Measurements from ENCODE around the gene FLACC1.
"Not testable (repeated sequence)": the region's sequence is repeated elsewhere in the genome, so short reads cannot be mapped to it uniquely, and the experiment has no call there.

FLACC1 gene

DNA sequence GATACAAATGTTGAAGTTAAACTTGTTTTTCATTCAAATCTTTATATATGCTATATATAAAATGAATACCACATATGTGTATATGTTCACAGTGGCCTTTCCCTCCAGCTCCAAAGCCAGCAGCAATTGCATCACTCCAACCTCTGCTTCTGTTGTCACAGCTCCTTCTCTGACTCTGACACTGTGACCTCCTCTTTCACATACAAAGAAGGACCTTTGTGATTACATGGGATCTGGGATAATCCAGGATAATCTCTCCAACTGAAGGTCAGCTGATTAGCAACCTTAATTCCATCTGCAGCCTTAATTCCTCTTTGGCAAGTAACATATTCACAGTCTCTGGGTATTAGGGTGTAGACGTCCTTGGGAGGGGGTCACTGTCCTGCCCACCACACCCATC, 8.4 kb downstream of the FLACC1 start:
- FAIRE-seq = no peak

- no peak for FAIRE-seq
Observed at GRCh38 chr2:201347138-201347537, 10.0 kb downstream of the FLACC1 start.

- FAIRE-seq = no peak
Observed at GRCh38 chr2:201345625-201346213, 11.4 kb downstream of the FLACC1 start.

DNA sequence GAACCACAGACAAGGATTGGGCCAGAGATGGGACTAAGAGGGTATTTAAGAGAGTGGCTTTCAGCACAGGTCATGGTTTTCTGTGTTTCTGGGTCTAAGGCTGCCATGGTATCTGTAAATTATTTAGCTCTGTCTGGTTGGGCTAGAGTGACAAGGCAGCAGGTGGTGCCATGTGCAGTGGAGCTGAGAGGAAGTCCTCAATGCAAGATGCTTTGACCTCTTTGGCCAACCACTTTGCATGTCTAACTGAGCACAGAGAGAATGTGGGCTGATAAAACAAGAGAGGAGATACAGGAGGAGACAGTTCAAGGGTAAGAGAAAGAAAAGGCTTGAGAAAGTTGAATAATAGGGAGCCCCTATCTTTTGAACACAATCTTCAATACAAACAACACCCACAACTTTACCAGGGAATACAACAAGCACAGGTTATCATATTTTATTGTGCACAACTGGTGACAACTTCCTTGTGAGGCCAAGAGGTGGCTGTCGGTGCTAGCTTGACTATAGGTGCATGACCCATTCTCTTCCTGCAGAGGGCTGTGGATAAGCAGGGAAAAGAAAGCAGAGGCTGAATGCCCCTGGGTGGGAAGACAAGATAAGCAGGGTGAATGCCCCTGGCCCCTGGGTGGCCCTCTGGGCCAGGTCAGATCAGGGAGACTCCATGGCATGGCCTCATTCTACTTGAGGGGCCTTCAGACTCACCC, 12.3 kb downstream of the FLACC1 start:
- FAIRE-seq = no peak

GRCh38 chr2:201343559-201343958, 13.6 kb downstream of the FLACC1 start:
- FAIRE-seq = no peak

DNA sequence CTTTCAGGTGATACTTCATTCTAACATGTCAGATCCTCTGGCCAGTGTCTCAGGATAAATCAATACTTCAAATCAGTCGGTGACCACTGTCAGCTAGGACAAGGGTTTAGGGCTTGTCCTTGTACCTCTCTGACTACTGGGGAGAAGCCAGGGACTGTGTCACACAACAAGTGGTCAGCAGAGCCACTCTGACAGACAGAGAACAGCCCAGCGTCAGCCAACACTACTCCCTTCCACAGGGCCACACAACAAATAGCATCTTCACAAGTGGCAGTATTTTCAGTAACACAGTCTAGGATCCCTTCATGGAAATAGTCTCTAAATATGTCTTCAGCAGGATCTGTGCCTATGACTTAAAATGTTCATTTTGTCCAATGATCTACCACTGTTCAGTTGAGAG, 14.2 kb downstream of the FLACC1 start:
- no peak for FAIRE-seq

- FAIRE-seq = no peak
Observed at GRCh38 chr2:201329409-201329808, 27.7 kb downstream of the FLACC1 start.

- no peak for FAIRE-seq
Observed at GRCh38 chr2:201327678-201328077, 29.5 kb downstream of the FLACC1 start.

DNA sequence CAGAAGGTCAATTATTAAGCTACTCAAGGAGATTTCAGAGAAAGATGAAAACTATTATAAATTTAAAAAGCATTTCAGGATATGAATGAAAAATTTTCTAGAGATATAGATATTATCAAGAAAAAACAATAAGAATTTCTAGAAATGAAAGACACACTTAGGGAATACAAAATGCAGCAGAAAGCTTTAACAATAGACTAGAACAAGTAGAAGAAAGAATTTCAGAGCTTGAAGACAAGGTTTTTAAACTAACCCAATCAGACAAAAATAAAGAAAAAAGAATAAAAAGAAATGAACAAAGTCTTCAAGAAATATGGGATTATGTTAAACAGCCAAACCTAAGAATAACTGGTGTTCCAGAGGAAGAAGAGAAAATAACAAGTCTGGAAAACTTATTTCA, 34.4 kb downstream of the FLACC1 start:
- FAIRE-seq = no peak

GRCh38 chr2:201320701-201321100, 36.4 kb downstream of the FLACC1 start:
- no peak for FAIRE-seq

GRCh38 chr2:201320257-201320656, 36.9 kb downstream of the FLACC1 start:
- no peak for FAIRE-seq

DNA sequence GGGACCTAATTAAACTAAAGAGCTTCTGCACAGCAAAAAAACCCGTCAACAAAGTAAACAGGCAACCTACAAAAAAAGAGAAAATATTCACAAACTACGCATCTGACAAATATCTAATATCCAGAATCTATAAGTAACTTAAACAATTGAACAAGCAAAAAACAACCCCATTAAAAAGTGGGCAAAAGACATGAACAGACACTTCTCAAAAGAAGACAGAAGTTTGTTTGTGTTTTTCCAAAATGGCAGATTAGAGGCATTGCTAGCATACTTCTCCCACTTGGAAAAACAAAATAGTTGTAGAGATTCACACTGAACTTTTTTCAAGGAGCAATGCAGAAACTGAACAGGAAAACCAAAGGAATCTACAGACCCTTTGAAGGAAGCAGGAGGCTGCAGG, 37.6 kb downstream of the FLACC1 start:
- FAIRE-seq = no peak

DNA sequence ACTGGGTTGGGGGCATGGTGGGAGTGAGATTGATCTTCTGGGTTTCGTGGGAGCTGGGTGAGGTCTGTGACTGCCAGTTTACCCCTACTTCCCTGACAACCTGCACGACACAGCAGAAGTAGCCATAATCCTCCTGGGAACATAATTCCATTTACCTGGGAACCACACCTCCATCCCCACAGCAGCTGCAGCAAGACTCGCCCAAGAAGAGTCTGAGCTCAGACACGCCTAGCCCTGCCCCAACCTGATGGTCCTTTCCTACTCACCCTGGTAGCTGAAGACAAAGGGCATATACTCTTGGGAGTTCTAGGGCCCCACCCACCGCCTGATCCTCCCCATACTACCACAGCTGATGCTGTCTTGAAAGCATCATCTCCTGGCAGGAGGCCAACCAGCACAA, 43.8 kb downstream of the FLACC1 start:
- FAIRE-seq = no peak

DNA sequence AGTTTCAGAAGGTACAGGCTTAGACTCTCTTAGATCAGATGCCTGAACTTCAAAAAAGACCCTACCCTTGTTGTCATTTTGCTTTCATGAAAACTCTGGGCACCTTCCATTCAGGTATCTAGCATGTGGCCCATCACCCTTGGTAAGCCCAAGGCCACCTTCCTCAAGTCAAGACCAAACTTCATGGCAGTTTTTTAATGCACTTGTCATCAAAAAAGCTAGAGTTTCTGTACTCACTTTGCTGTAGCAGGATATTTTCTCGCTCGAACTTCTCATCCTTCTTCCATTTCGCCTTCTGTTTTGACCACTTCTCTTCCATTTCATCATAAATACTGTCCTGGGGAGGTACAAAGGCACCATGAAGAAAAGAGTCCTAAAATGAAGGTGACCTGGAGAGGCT, 48.2 kb downstream of the FLACC1 start:
- no peak for FAIRE-seq

- no peak for FAIRE-seq
Observed at GRCh38 chr2:201307876-201308275, 49.3 kb downstream of the FLACC1 start.

- not testable (repeated sequence) for FAIRE-seq
Observed at GRCh38 chr2:201299929-201300328, 57.2 kb downstream of the FLACC1 start.

GRCh38 chr2:201298462-201299052, 58.6 kb downstream of the FLACC1 start:
- no peak for FAIRE-seq

GRCh38 chr2:201290457-201291148, 66.5 kb downstream of the FLACC1 start:
- FAIRE-seq = not testable (repeated sequence)

DNA sequence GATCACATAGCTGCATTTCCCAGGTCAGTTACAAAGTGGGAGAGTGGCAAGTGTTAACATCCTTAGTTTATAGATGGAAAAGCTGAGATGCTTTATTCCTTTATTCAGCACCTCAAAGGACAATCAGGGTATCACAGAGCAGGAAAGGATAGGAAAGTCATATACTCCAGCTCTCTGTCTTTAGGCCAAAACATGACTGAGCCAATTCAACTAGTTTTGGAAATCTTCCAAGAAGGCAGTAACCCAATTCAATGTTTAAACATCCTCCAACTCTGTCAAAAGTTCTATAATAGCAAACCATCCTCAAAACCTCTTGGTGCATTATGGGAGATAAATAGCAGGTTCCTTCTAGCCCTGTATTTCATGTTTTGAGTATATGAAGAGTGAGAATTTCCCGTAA, 71.6 kb downstream of the FLACC1 start:
- no peak for FAIRE-seq

GRCh38 chr2:201280191-201281040, 76.7 kb downstream of the FLACC1 start:
- no peak for FAIRE-seq

DNA sequence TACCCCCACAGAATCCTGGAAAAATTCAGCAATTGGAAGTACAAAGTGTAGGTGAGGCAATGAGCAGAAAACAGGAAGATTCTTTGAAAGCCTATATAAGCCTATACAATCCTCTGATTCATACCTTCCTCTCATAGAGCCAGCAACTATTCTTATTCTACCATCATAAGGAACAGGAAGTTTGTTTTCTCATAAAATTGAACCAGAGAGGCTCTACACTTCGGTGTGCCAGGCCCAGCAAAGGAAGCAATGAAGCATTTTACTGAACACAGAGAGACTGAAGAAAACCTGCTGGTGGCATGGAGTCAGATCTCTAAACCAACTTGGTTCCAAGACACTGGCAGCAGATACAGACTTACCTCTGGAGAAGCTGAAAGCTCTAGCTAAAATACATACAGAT, 78.1 kb downstream of the FLACC1 start:
- FAIRE-seq = no peak

DNA sequence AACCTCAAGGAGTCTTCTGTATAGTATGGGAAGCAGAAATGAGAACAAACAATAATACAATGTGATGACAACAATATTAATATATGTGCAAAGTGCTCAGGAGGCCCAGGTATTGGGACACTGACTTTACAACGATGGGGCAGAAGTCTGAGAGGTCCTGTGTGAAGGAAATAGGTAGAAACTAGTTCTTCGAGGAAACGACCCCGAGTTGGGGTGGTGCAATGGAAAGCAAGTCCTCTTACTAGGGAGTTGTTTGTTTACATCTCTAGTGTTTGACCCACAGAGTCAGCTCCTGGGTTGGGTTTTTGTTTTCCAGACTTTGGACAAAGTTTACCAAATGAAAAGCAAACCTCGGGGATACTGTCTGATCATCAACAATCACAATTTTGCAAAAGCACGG, 80.6 kb downstream of the FLACC1 start:
- FAIRE-seq = no peak

DNA sequence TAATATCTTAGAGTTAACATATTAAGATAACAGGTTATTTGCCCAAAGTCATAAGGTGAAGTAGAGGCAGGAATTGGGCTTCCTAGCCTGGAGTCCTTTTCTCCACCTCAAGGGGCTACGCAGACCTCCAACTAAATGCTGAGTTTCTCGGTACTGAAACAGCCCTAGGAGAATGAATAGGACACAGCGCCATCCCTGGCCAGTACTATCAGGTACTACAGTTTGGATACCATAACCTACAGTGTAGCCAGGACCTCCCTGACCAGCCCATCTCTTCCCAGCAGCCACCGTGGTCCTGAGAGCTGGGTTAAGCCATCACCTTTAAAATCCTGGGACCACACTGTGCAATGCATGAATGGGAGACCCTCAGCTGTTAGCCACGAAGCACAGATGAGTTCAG, 81.2 kb downstream of the FLACC1 start:
- no peak for FAIRE-seq

All from endometrium (tissue), 2 donors.